KOPT-K1 (cell line): ENCODE measurements around the gene BICC1.
"Not testable (repeated sequence)": the region's sequence is repeated elsewhere in the genome, so short reads cannot be mapped to it uniquely, and the experiment has no call there.

Experiments used
- H3K27ac ChIP-seq: fragments of 200-600 bp; sonication (generic); 2 replicates; pipeline ENCODE4 v1.5.1; 2016; ENCODE audit warnings: antibody characterized with exemption, mild to moderate bottlenecking, low read depth, low read length; ENCODE audit not compliant: poor library complexity, severe bottlenecking
- H3K36me3 ChIP-seq: fragments of 200-600 bp; sonication (generic); 2 replicates; pipeline ENCODE4 v1.5.1; 2017; ENCODE audit warnings: antibody characterized with exemption, mild to moderate bottlenecking, low read length, moderate library complexity; ENCODE audit not compliant: insufficient read depth
- H3K9me3 ChIP-seq: fragments of 200-600 bp; sonication (generic); 2 replicates; pipeline ENCODE4 v1.5.1; 2017; ENCODE audit warnings: antibody characterized with exemption, low read length, mild to moderate bottlenecking; ENCODE audit not compliant: insufficient read depth, poor library complexity, severe bottlenecking

Gene BICC1

GRCh38 chr10:58590152-58590840 is 77.6 kb downstream of the BICC1 start:
- H3K27ac ChIP-seq: no peak overlapping the region

GRCh38 chr10:58590924-58591323 is 78.3 kb downstream of the BICC1 start:
- Histone ChIP-seq H3K27ac (no peak overlapping the region), H3K36me3 (no peaks in the 10 kb centered on the region), H3K9me3 (no peaks in the 10 kb centered on the region)

More at GRCh38 chr10:58590152-58590840, 77.6 kb downstream of the BICC1 start:
- Histone ChIP-seq H3K9me3 (no peaks in the 10 kb centered on the region), H3K36me3 (no peaks in the 10 kb centered on the region)

GRCh38 chr10:58593008-58593407 is 80.3 kb downstream of the BICC1 start:
- H3K9me3 ChIP-seq: no peaks in the 10 kb centered on the region

GRCh38 chr10:58597211-58597610 is 84.5 kb downstream of the BICC1 start:
- not testable (repeated sequence) for H3K36me3 ChIP-seq, H3K9me3 ChIP-seq, H3K27ac ChIP-seq

More at GRCh38 chr10:58593008-58593407, 80.3 kb downstream of the BICC1 start:
- no peak overlapping the region for H3K27ac ChIP-seq
- H3K36me3 ChIP-seq: no peaks in the 10 kb centered on the region

- H3K27ac ChIP-seq: no peak overlapping the region
- H3K36me3 ChIP-seq: no peaks in the 10 kb centered on the region
- no peaks in the 10 kb centered on the region for H3K9me3 ChIP-seq
These were observed 87.4 kb downstream of the BICC1 start for GRCh38 chr10:58599927-58600553.

GRCh38 chr10:58608351-58608750 is 95.7 kb downstream of the BICC1 start:
- Histone ChIP-seq H3K36me3 (no peaks in the 10 kb centered on the region), H3K27ac (no peak overlapping the region), H3K9me3 (no peaks in the 10 kb centered on the region)

- no peak overlapping the region for H3K27ac ChIP-seq
- H3K9me3 ChIP-seq: no peaks in the 10 kb centered on the region
- H3K36me3 ChIP-seq: no peaks in the 10 kb centered on the region
These were observed 96.3 kb downstream of the BICC1 start for GRCh38 chr10:58608826-58609531.

- no peaks in the 10 kb centered on the region for H3K36me3 ChIP-seq
- no peak overlapping the region for H3K27ac ChIP-seq
- no peaks in the 10 kb centered on the region for H3K9me3 ChIP-seq
These were observed 97.0 kb downstream of the BICC1 start for GRCh38 chr10:58609532-58610150.

- Histone ChIP-seq H3K9me3 (no peaks in the 10 kb centered on the region), H3K27ac (no peak overlapping the region), H3K36me3 (no peaks in the 10 kb centered on the region)
These were observed 102.7 kb downstream of the BICC1 start for GRCh38 chr10:58615237-58615935.

GRCh38 chr10:58618158-58618676 is 105.5 kb downstream of the BICC1 start:
- Histone ChIP-seq H3K9me3 (no peaks in the 10 kb centered on the region), H3K27ac (no peak overlapping the region), H3K36me3 (no peaks in the 10 kb centered on the region)

GRCh38 chr10:58621379-58622077 is 108.9 kb downstream of the BICC1 start:
- Histone ChIP-seq H3K9me3 (no peaks in the 10 kb centered on the region), H3K36me3 (no peaks in the 10 kb centered on the region), H3K27ac (no peak overlapping the region)

GRCh38 chr10:58622246-58622645 is 109.6 kb downstream of the BICC1 start:
- H3K27ac ChIP-seq: no peak overlapping the region
- no peaks in the 10 kb centered on the region for H3K36me3 ChIP-seq
- no peaks in the 10 kb centered on the region for H3K9me3 ChIP-seq

GRCh38 chr10:58625070-58625469 is 112.4 kb downstream of the BICC1 start:
- H3K9me3 ChIP-seq: no peaks in the 10 kb centered on the region
- H3K36me3 ChIP-seq: no peaks in the 10 kb centered on the region
- no peak overlapping the region for H3K27ac ChIP-seq

GRCh38 chr10:58627392-58627791 is 114.7 kb downstream of the BICC1 start:
- Histone ChIP-seq H3K27ac (no peak overlapping the region), H3K36me3 (no peaks in the 10 kb centered on the region)

More at GRCh38 chr10:58627392-58627791, 114.7 kb downstream of the BICC1 start:
- H3K9me3 ChIP-seq: no peaks in the 10 kb centered on the region
